IPS DF 19.7 (cell line): ENCODE data around the gene BAIAP2L1.

Experiments used
- DNase-seq: peaks from one replicate; pipeline ENCODE4 v3.0.0-alpha.2; 2013; ENCODE audit warnings: low read depth, low spot score

Gene BAIAP2L1

DNA sequence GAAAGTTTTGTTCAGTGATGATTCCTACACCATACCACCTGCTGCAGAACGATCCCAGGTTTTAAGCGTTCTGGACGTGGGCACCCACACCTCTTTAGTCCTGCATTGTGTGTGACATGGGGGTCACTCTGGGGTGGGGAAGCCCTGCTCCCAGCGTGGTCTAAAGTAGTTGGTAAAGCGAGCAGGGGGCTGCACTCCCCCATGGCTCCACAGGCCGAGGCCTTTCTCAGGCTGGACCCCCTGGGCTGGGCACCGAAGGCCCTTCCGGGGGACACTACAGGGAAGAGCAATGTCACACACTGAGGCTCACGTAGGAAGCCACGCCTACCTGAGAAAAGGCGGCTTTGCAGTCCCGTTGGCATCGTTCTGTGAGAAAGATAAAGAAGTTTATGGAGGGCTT lies 107.1 kb downstream of the BAIAP2L1 start:
- DNase-seq, result no peak

DNA sequence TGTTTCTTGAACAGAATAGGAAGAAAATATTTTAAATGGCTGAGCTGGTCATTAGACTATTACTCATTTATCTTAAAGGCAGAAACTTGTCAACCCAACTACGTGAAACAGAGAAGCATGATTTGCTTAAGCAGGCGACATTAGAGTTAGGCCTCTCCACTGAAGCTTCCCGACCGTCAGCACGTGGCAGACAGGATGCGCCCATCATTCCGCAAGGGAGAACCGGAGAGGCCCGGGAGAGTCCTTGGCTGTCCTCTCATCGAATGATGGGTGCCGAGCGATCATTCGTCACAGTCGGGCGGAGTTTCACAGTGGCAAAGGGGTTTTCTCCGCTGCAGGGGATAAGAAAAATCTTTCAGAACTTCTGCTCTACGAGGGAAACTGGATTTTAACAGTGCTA lies 107.6 kb downstream of the BAIAP2L1 start:
- DNase-seq, result no peak

DNA sequence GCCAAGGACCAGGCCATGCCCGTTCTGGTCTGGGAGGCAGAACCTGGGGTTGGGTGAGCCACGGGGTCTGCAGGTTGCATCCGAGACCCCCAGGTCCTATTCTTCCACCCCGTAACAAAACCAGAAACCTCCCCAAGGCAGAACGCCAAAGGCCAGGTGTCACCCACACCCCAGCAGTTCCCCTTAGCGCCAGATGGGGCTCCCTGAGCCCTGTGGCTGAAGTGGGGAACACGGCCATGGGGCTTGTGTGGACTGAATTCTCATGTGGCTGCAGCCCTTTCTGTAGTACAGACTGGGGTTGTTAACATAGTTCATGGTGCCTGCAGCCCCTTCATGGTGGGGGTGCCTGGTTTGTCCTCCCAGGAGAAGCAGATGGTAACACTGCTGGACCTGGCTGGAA lies 109.2 kb downstream of the BAIAP2L1 start:
- DNase-seq, result no peak

DNA sequence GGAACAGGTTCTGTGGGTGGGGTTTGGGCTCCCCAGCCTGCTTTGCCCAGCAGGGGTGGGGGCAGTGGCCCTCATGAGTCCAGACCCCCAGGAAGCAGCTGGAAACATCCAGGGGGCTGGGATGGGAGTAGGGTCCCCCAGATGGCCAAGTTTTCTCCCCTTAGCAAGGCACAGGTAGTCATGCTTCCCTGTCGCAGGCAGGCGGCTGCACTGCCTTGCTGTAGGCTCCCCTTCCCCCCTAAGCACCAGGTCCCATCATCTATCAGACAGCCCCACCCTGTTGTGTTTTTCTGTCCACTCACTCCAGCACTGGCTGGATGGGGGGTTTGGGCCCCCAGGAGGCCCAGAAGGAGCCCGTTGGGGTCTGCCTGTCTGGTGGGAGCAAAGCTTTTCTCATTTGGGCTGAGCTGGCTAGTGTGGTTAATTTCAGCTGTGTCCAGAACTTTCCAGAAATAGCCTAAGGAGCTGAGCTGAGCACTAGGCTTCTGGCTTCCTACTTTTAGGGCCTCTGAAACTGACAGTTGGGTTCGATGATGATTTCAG lies 111.5 kb downstream of the BAIAP2L1 start:
- no peak for DNase-seq

DNA sequence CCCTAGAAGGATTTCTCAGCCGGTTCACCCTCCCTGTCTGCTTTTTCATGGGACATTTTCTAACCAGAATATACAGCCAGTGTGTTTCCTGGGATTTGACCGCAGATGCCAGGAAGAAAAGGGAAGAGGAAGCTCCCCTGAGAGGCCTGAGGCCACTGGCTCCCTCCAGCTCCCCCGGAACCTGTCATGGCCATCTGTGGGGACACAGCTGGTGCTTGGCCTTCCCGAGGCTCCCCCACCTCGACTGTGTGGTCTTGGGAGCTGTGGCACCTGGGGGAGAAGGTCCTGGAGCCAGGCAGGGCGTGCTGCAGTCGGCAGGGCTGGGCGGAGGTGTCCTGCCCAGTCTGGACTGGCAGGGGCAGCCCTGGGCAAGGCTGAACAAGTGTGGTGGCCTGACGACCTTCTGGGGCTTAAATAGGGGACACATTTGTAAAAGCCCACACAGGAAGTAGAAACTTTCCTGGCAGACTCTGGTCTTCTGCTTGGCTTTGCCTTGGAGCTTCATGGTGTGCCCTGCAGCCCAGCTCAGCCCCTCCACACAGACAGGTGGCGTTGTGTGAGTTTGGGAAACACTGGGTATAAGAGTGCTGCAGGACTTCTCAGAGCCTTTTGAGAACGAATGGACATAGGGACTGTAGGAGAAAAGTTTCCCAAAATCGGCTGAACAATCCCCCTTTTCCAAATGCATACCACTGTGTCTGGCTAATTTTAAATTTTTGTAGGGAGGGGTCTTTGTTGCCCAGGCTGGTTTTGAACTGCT lies 112.6 kb downstream of the BAIAP2L1 start:
- no peak for DNase-seq

DNA sequence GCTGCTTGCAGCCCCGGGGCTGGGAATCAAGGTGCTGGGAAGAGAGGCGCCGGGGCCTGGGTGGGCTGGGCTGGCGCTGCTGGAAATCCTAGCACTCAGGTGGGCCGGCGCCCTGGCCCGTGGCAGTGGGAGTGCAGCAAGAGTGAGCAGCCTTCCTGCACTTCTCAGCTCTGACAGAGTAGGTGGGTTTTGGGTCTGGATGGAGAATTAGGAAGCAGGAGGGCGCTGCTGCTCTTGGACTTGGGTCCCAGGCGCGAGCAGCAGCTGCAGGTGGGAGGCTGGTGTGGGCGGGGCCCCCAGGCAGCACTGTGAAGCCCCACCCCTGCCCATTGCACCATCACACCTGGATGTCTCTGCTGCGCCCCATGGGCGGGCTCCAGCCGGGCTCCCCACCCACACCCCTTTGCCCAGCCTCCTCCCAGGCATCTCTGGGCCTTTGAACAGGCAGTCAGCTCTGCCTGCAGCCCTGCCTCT lies 113.4 kb downstream of the BAIAP2L1 start:
- DNase-seq, result peak; percentile 38

DNA sequence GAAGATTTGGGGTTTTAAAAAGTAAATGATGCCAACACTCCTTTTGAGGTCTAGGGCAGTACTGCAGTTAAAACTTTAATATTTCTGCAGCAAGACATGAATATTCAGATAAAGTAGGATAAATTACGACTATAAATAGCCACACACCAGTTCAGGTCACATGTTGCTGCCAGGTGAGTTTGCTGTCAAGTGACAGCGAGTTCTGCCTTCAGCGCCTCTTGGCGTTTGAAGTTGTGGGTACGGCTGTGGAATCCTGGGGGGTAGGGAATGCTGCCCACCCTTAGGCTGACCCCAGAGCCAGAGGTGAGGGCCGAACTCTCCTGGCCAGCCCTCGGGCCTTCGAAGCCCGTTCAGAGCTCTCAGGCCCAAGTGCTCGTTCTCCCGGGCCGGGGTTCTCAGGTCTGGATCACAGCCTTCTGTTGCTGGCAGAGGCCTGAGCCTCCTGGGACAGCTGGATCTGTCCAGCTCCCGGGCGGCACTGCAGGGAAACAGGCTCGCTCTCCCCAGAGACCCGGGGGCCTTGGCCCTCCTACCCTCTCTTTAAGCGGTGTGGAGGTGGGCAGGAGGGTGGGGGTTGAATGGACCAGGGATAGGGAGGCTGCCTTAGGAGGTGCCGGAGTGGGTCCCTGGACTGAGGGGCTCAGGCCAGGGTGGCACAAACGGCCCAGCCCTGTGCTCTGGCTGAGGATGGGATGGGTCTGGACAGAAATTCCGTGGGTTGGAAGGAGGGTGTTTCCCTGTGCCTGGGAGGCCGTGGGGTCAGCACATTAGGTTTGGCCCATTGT lies 114.0 kb downstream of the BAIAP2L1 start:
- no peak for DNase-seq

DNA sequence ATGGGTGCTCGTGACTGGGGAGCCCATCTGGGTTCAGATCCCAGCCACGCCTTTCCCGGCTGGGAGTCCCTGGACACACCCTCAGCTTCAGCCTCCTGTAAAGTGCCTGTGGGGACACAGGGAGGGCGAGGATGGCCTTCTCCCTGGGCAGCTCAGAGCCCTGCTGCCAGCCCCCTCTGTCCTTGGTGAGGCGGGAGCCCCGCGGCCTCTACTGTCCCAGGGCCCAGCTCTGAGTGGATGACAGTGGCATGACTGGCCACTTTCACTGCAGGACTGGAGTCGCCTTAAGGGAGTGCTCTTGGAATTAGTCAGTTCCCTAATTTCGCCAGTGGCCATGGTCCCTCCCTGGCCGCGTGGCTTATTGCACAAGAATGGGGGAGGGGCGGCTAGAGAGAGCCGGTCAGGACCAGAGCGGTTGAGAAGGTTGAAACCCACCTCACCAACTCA lies 114.8 kb downstream of the BAIAP2L1 start:
- no peak for DNase-seq

DNA sequence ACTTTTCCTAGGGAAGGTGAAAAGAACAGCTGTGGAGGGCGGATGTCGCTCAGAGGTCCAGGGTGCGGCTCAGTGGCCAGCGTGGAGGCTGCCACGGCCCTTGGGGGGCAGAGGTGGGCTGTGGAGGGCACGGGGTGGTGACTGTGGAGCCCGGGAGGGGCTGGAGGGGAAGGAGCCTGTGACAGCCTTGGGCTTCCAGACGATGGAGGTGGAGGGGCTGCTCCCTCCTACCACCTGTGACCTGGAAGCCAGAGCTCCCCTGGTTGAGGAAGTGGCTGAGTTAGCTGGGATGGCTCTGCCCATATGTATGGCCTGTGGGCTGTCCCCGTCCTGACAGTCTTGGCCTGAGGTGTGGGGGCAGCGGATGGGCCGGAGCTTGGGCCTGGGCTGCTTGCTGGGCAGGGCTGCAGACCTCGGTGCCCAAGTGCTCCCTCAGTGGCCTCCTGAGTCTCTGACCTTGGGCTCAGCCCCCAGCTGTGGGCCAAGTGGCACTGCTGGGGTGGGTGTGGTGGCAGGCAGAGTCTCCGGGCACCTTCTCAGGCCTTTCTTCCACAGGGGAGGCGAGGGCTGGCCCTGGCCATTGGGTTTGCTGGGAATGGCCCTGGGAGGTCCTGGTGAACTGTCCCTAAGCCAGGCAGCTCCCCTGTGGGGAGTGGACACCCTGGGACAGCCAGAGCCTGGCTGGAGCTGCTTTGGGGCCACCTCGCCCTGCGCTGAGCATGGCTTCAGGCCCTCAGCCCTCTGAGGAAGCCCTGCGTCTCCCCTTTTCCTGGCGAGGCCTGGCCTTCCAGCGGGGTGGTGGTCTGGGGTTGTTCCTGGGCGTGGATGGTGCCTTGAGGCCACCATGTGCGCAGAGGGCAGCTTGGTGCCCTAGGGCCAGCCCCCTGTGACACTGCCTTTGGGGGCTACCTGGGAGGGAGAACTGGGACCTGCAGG lies 115.5 kb downstream of the BAIAP2L1 start:
- no peak for DNase-seq

DNA sequence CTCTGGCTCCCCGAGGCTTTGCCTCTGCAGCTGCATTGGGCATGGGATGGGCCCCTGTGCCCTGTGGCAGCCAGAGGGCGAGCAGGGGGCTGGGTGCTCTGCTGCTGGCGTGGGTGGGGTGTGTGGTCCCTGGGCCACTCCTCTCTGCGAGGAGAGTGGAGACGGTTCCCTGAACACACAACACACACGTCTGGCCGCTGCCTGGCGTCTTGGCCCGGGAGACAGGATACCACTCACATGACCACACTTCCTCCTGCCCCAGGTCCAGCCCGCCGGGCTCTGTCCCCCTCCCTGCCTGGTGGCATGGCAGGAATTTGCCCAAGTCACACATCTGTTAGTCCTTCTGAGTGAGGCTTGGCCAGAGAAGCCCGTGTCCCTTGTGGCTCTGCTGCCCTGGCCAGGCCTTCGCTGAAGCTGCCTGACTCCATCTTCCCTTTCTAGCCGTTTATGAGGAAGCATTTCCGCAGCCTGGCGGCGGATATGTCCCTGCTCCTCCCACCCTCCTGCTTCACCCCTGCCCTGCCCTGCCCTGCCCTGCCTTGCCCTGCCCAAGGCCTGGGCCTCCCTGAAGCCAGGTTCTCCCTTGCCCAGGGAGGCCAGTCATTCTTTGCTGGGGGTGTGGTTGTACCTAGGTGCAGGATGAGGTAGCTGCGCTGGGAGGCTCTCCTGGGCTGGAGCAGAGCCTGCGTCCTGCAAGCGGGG lies 116.4 kb downstream of the BAIAP2L1 start:
- no peak for DNase-seq

DNA sequence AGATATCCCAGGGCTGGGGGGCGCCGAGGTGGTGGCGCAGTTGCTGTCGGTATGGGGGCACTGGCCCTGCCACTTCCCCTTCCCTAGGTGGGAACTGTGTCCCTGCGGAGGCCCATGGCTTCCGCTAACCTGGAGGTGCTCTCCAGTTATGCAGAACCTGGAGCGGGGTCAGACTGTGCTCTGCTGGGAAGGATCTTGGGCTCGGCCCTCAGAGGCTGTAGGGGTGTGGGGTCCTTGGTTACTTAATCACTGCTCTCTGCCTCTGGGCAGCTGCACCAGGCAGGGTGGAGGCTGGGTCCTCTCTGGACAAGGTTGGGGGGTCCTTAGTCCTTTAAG lies 117.0 kb downstream of the BAIAP2L1 start:
- DNase-seq, result no peak

DNA sequence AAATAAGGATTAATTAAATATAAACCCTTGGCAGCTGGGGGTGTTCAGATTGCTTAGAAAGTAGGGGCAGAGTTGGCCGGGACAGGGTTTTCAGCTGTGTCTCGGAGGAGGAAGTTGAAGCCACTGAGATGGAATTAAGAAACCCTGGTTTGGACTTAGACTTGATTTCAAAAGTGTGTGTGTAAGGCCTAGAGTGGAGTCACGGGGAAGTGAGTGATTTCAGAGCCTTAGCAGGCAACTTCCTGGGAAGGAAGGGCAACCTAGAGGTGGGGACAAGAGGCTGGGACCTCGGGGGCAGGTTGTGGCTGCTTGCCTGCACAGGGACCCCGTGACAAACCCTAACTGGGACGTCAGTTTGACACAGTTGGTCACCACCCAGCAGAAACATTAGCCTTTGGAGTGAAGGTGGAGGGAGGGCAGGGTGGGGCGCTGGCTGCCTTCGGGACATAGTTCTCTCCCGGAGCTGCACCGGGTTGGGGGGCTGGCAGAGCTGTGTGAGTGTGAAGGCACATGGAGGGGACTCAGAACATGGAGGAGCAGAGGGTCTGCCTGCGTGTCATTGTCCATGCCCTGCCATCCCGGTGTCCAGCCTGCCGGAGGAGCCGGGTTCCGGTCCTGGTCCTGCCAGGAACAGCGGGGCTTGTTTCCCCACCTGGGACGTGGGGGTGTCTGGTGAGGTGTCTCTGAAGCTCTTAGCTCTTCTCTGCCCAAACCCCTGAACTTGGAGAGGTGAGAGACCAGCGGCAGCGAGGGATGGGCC lies 117.6 kb downstream of the BAIAP2L1 start:
- no peak for DNase-seq

DNA sequence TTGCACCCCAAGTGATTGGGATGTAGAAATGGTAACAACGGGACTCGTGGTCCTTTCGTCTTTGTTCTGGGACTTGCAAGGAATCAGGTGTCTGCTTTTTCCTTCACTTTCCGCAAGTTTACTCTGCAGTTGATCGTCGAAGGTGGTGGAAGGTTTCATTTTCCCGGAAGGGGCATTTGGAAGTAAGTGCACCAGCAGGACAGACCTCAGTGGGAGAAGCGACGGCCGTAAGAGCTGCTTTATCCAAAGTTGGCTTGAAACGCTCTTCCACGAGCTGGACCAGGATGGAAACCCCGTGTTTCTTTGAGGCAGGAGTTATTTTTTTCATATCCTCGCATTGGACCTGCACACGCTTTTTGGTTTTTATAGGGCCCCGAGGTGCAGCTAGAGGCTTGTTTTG lies 118.2 kb downstream of the BAIAP2L1 start:
- DNase-seq, result no peak

DNA sequence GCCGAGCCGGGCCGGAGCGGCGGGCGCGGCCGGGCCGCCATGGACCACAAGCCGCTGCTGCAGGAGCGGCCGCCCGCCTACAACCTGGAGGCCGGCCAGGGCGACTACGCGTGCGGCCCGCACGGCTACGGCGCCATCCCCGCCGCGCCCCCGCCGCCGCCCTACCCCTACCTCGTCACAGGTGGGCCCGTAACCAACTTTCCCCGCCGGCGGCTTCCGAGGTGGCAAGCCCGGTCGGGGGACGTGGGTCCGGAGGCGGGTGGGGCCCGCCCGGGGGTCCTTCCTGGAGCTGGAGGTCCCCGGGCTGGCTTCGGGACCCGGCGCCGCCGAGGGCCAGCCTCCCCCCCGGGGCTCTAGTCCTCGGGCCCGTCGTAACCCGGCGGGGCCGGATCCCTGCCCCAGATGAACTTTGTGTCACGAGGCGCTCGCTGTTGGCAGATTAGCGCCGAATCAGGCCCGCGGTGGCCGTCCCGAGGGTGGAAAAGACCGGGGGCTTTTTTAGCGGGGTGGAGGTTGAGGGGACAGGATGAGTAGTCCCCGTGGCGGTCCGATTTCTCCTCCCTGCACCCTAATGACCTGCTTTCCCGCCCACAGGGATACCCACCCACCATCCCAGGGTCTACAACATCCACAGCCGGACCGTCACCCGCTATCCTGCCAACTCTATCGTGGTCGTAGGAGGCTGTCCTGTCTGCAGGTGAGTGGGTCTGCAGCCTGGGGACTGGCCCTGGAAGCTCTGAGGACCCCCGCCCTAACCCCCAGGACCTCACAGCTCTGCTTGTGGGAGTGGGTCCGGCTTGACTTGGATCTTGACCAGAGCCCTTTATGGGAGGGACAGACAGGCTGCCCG lies 118.9 kb downstream of the BAIAP2L1 start:
- DNase-seq, result no peak

DNA sequence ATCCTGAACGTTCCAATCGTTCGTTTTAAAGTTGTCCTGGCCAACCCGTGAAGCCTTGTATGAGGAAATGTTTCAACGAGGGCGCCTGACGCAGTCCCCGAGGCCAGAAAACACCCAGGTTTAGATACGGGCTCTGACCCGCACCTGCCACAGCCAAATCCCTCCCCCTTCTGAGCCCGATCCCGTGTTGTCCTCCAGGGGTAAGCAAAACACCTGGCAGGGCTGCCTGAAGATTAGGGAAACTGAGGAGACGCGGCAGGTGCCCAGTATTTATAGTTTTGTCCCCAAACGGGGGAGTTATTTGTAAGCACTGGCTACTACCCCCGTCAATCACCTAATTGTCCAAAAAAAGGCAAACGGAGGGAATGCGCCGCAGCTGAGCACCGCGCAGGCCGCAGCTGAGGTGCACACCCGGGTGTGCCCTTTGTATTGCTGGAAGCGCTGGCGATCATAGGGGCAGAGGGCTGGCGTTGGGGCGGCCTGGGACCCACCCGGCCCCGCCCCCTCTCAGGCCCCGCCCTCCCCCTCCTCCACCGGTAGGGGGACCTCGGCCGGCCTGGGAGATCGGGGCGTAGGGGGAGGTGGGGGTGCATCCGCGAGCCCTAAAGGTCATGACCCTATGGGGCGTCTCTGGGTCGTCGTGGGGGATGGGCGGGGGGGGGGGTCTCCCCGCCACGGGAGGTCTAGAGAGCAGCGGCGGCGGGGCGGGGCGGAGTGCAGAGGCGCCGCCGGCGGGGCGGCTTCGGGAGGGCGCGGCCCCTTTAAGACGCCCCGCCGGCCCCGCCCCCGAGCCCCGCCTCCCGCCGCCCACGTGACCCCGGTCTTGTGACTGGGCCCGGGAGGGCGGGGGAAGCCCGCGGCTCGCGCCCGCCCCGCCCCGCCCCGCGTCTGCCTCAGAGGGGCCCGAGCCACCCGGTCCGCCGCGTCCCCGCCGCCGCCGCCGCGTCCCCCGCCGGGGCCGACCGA lies 119.8 kb downstream of the BAIAP2L1 start, which contains the start of gene BRI3:
Gene BRI3 (plus strand): TSS at position 896 of the 966 bp plus-strand sequence. CDS start 110 bp downstream, outside the sequence.
- no peak for DNase-seq

DNA sequence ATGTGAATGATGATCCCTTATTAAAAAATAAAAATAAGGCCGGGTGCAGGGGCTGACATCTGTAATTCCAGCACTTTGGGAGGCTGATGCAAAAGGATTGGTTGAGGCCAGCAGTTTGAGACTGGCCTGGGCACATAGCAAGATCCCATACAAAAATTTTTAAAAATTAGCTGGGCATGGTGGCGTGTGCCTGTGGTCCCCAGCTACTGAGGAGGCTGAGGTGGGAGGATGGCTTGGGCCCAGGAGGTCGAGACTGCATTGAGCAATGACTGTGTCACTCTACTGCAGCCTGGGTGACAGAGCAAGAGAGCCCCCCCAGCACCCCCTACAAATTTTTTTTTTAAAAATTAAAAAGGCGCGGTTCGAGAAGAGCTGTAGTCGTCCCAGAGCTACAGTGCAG lies 120.6 kb downstream of the BAIAP2L1 start:
- DNase-seq, result no peak

DNA sequence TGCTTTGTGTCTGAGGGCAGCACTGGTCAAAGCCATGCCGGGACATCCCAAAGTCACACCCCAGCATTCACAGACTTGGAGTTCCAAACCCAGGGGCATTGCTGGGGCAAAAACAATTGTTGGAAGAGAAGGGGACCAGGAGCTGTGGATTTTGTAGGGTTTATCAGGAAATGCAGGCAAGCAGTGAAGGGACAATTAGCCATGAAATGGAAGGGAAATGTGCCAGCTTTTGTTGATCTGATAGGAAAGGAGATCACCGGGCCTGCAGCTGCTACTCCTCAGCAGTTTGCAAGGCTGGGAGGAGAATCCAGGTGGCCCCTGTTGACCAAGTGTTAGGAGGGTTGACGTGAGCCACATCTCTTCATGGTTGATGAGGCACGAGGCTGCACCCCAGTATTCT lies 122.0 kb downstream of the BAIAP2L1 start:
- DNase-seq, result no peak

DNA sequence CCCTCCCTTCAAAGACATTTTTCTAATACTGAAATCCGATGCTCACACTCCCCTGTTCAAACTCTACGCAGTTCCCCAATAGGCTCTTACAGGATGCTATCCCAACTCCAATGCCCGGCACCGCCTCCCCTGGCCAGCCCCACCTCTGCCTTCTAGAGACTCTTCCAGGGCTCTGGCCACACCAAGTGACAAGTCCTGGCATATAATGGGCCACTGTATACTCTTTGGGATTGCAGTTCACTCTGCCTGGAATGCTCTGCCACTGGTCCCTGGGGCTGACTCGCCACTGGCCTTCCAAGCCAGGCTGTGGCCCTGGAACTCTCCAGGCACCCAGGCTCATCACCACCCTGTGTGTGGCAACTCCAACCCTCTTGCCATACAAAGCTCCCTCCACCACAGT lies 122.5 kb downstream of the BAIAP2L1 start:
- DNase-seq, result no peak
